ENCODE data around the gene SEL1L. TPM values are rescaled to one million over a fixed set of nuclear protein-coding genes. Genes with fewer than 3 reads are reported as not detected.

Gene SEL1L
- total and polyA plus RNA-seq, 4 donors = 13.2 to 101 (median 49.2) TPM

- Histone ChIP-seq H3K27me3 (ENCODE audit: control insufficient read depth in 3 of 3, insufficient read depth in 3 of 3, low read length in 2 of 3) (no peaks in the 10 kb centered on the region), H3K4me3 (no peak overlapping the region), H3K4me1 (ENCODE audit: control insufficient read depth in 5 of 5, insufficient read depth in 5 of 5, low read length in 5 of 5) (peaks cover 0 to 19% (median 9%) of the 10 kb centered on the region in 5 donors), H3K36me3 (ENCODE audit: control insufficient read depth in 4 of 4, insufficient read depth in 4 of 4, low read length in 4 of 4) (no peaks in the 10 kb centered on the region), H3K9me3 (ENCODE audit: control insufficient read depth in 4 of 4, insufficient read depth in 3 of 4, low read length in 3 of 4) (no peaks in the 10 kb centered on the region), H3K9ac (ENCODE audit: insufficient read depth in 1 of 2, low read length in 2 of 2) (no peak overlapping the region), H3K27ac (ENCODE audit: low read depth in 1 of 2, low read length in 1 of 2) (no peak overlapping the region)
- 46 to 67% methylated on average over 10 of the region's 10 CpGs for WGBS, 2 donors
- TF ChIP-seq CTCF (IDR thresholded peaks at IDR 0.05; ENCODE audit: control extremely low read depth, extremely low read depth) = no peak
- peak; percentile 12 for ATAC-seq (ENCODE audit: insufficient read depth, low FRiP score)
- DNase-seq = peak; percentile 36 to 45 (median 45)
Measured at GRCh38 chr14:81450100-81450531, 83.5 kb downstream of the SEL1L start.

- peaks cover 0 to 19% (median 9%) of the 10 kb centered on the region in 5 donors for H3K4me1 ChIP-seq (ENCODE audit: control insufficient read depth in 5 of 5, insufficient read depth in 5 of 5, low read length in 5 of 5)
- no peaks in the 10 kb centered on the region for H3K36me3 ChIP-seq (ENCODE audit: control insufficient read depth in 4 of 4, insufficient read depth in 4 of 4, low read length in 4 of 4)
- DNase-seq = no peak
- H3K9me3 ChIP-seq (ENCODE audit: control insufficient read depth in 4 of 4, insufficient read depth in 3 of 4, low read length in 3 of 4) = no peaks in the 10 kb centered on the region
- no peak for ATAC-seq (ENCODE audit: insufficient read depth, low FRiP score)
- no peaks in the 10 kb centered on the region for H3K27me3 ChIP-seq (ENCODE audit: control insufficient read depth in 3 of 3, insufficient read depth in 3 of 3, low read length in 2 of 3)
- no peak overlapping the region for H3K4me3 ChIP-seq
- no peak for TF ChIP-seq CTCF (IDR thresholded peaks at IDR 0.05; ENCODE audit: control extremely low read depth, extremely low read depth)
- H3K27ac ChIP-seq (ENCODE audit: low read depth in 1 of 2, low read length in 1 of 2) = no peak overlapping the region
- 69 to 71% methylated on average over 6 of the region's 6 CpGs for WGBS, 2 donors
- H3K9ac ChIP-seq (ENCODE audit: insufficient read depth in 1 of 2, low read length in 2 of 2) = no peak overlapping the region
Measured at GRCh38 chr14:81449576-81449975, 84.1 kb downstream of the SEL1L start.

GRCh38 chr14:81449114-81449513, 84.5 kb downstream of the SEL1L start:
- 33 to 69% methylated on average over 4 of the region's 4 CpGs for WGBS, 2 donors
- peak; percentile 29 to 65 (median 65) for DNase-seq
- H3K27ac ChIP-seq (ENCODE audit: low read depth in 1 of 2, low read length in 1 of 2) = no peak overlapping the region

More at GRCh38 chr14:81449114-81449513, 84.5 kb downstream of the SEL1L start:
- peak; percentile 12 for ATAC-seq (ENCODE audit: insufficient read depth, low FRiP score)
- Histone ChIP-seq H3K4me3 (no peak overlapping the region), H3K27me3 (ENCODE audit: control insufficient read depth in 3 of 3, insufficient read depth in 3 of 3, low read length in 2 of 3) (no peaks in the 10 kb centered on the region), H3K9me3 (ENCODE audit: control insufficient read depth in 4 of 4, insufficient read depth in 3 of 4, low read length in 3 of 4) (no peaks in the 10 kb centered on the region), H3K9ac (ENCODE audit: insufficient read depth in 1 of 2, low read length in 2 of 2) (no peak overlapping the region), H3K4me1 (ENCODE audit: control insufficient read depth in 5 of 5, insufficient read depth in 5 of 5, low read length in 5 of 5) (peaks cover 0 to 19% (median 9%) of the 10 kb centered on the region in 5 donors), H3K36me3 (ENCODE audit: control insufficient read depth in 4 of 4, insufficient read depth in 4 of 4, low read length in 4 of 4) (no peaks in the 10 kb centered on the region)
- TF ChIP-seq CTCF (IDR thresholded peaks at IDR 0.05; ENCODE audit: control extremely low read depth, extremely low read depth) = no peak

Measured in lung (tissue), 12 donors.